ENCODE results near the gene STH. TPM values are rescaled to one million over a fixed set of nuclear protein-coding genes. Genes with fewer than 3 reads are reported as not detected.

STH gene
- total and polyA plus RNA-seq, 2 experiments from 2014 or later = not detected

DNA sequence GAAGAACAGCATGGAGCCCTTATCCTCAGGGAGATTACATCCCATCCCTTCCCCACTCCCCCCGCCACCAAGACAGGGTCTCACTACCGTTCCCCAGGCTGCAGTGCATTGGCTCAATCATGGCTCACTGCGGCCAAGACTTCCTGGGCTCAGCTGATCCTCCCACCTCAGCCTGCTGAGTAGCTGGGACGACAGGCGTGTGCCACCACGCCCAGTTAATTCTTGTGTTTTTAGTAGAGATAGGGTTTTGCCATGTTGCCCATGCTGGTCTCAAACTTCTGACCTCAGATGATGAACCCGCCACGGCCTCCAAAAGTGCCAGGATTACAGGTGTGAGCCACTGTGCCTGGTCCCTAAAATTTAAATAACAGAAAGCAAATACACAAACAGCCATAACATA, 48.8 kb downstream of the STH start:
- peaks cover 33% of the 10 kb centered on the region for H3K79me2 ChIP-seq
- H3K4me2 ChIP-seq = no peak overlapping the region
- TF ChIP-seq EZH2phosphoT487 (IDR thresholded peaks at IDR 0.05; ENCODE audit: low read depth, severe bottlenecking, unreplicated experiment) (no peak), EZH2 (IDR thresholded peaks at IDR 0.05; ENCODE audit: borderline replicate concordance) (no peak)
- TF ChIP-seq, protein P1, sequence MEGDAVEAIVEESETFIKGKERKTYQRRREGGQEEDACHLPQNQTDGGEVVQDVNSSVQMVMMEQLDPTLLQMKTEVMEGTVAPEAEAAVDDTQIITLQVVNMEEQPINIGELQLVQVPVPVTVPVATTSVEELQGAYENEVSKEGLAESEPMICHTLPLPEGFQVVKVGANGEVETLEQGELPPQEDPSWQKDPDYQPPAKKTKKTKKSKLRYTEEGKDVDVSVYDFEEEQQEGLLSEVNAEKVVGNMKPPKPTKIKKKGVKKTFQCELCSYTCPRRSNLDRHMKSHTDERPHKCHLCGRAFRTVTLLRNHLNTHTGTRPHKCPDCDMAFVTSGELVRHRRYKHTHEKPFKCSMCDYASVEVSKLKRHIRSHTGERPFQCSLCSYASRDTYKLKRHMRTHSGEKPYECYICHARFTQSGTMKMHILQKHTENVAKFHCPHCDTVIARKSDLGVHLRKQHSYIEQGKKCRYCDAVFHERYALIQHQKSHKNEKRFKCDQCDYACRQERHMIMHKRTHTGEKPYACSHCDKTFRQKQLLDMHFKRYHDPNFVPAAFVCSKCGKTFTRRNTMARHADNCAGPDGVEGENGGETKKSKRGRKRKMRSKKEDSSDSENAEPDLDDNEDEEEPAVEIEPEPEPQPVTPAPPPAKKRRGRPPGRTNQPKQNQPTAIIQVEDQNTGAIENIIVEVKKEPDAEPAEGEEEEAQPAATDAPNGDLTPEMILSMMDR (IDR thresholded peaks at IDR 0.05; ENCODE audit: poor library complexity) = no peak
- H2AFZ ChIP-seq = no peak overlapping the region
- H3K4me3 ChIP-seq = no peak overlapping the region
- no peaks in the 10 kb centered on the region for H3K36me3 ChIP-seq (replicated peaks; ENCODE audit: insufficient read depth, low read depth)
- no peaks in the 10 kb centered on the region for H3K9me3 ChIP-seq (ENCODE audit: low read depth)
- 100% methylated on average over 8 of the region's 8 CpGs for WGBS (ENCODE audit: low lambda C conversion rate, missing lambda C conversion rate)
- H3K9me2 ChIP-seq (replicated peaks; ENCODE audit: insufficient read depth) = no peaks in the 10 kb centered on the region
- H3K4me1 ChIP-seq (ENCODE audit: insufficient read depth) = peaks cover 22% of the 10 kb centered on the region
- no peak overlapping the region for H3K27ac ChIP-seq
- DNase-seq (ENCODE audit: low spot score) = no peak
- H3K27me3 ChIP-seq = no peaks in the 10 kb centered on the region
- peaks cover 25% of the 10 kb centered on the region for H4K20me1 ChIP-seq (ENCODE audit: insufficient read depth, poor library complexity, severe bottlenecking)

Other genes with a start within 250 kb of the STH start
- not detected in 2 replicates for gene CRHR1, start 214.9 kb upstream of the STH start, total RNA-seq
- gene CRHR1, start 214.9 kb upstream of the STH start, polyA plus RNA-seq = not detected in 2 replicates
- not detected in 2 replicates for gene SPPL2C, start 154.4 kb upstream of the STH start, total RNA-seq
- gene SPPL2C, start 154.4 kb upstream of the STH start, polyA plus RNA-seq = not detected in 2 replicates
- 0.24 and 0.37 TPM in 2 replicates for gene MAPT, start 104.7 kb upstream of the STH start, total RNA-seq
- gene MAPT, start 104.7 kb upstream of the STH start, polyA plus RNA-seq = 0.71 TPM in 1 of 2 replicates, not detected in the other
- 68.2 and 84.3 TPM in 2 replicates for gene KANSL1, start 194.2 kb downstream of the STH start, total RNA-seq
- 32.6 and 37.3 TPM in 2 replicates for gene KANSL1, start 194.2 kb downstream of the STH start, polyA plus RNA-seq

Data from hepatocyte (in vitro differentiated cells).